ENCODE data around the gene RNF151. TPM values are rescaled to one million over a fixed set of nuclear protein-coding genes. Genes with fewer than 3 reads are reported as not detected.
"Not testable (repeated sequence)": the region's sequence is repeated elsewhere in the genome, so short reads cannot be mapped to it uniquely, and the experiment has no call there.

Gene RNF151
- total RNA-seq, 1 donor from 2014 or later = not detected

DNA sequence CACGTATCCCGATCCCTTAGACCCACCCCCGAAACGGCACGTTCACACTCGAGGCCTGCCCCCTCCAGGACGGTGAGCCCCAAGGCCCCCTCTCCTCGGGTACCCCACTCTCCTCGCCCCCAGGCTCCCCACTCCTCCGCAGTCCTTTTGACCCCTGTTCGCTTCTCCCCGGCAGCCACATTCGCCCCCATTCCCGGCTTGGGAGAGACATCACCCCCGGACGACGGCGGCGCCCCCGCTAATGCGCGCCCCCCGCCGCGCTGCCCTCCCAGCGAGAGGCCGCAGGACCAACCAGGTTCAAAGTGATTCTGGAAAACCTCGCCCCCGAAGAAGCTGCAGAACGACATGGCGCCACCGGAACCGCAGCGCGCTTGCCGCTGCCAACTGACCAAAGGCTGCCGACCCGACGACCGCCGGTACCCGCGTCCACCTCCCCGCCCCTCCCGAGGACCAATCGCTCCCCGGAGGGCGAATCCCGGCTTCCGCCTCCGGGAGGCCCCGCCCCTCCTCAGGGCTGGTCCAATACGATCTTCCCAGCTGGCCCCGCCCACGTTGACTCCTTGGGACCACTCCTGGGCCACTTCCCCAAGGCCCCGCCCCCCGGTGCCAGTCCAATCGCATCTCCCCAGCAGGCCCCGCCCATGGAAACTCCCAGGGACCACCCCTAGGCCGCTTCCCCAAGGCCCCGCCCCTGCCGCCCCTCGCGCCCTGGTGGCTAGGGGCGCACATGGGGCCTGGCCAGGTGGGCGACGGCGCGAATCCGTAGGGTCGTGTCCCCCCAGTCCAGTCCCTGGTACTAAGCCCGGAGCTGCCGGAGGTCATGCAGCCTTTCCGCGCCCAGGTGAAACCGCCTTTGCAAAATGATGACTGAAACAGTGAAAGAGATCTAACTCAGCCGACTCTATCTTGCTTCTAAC is 23.6 kb upstream of the RNF151 start, which contains the start of gene MSRB1:
TSS of gene MSRB1 (minus strand) at position 390 of the 917 bp plus-strand sequence. CDS start at position 347, 43 bp downstream.
- Mint-ChIP-seq H3K36me3 (ENCODE audit: low read depth) (peaks cover 11% of the 10 kb centered on the region), H3K4me3 (peak within 1 kb of the TSS; percentile 90), H3K9me3 (no peaks in the 10 kb centered on the region), H3K27ac (peak within 1 kb of the TSS; percentile 88), H3K27me3 (peaks cover 3% of the 10 kb centered on the region), H3K4me1 (peaks cover 21% of the 10 kb centered on the region)
- DNase-seq = peak; percentile 100
- intact Hi-C loops (cut with micrococcal nuclease) = loop anchor here (1.0 to 5.0 kb wide), 5 partner anchors 14 to 171 kb away; partner anchors contain the start of genes EME2, MRPS34, NDUFB10 and NME3

DNA sequence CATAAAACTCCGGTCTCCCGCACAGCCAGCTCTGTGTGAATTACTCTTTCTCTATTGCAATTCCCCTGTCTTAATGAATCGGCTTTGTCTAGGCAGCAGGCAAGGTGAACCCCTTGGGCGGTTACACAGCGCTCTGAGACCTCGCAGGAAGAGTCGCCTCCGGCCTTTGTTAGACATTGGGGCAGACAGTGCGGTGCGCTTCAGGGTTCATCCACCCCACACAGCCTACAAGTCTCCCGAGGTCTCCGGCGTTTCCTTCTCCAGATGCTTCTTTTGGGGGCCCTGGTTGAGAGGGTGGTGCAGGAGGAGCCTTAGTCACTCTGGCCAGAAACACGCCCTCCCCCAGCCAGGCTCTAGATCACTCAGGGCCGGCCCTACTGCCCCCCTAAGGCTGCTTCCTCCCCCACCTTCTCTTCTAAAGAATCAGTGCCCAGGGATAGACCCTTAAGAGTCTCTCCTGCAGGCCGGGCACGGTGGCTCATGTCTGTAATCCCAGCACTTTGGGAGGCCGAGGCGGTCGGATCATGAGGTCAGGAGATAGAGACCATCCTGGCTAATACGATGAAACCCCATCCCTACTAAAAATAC is 21.9 kb upstream of the RNF151 start:
- H3K4me3 Mint-ChIP-seq = peak overlapping the region; percentile 90
- no peak for DNase-seq
- no peak overlapping the region for H3K27ac Mint-ChIP-seq
- H3K36me3 Mint-ChIP-seq (ENCODE audit: low read depth) = peaks cover 1% of the 10 kb centered on the region
- no peaks in the 10 kb centered on the region for H3K9me3 Mint-ChIP-seq
- H3K4me1 Mint-ChIP-seq = peaks cover 21% of the 10 kb centered on the region
- peaks cover 3% of the 10 kb centered on the region for H3K27me3 Mint-ChIP-seq
- intact Hi-C loops (cut with micrococcal nuclease) = loop anchor here (5.0 kb wide), 2 partner anchors 87 to 172 kb away; partner anchors contain the start of genes EME2, MRPS34 and NME3

DNA sequence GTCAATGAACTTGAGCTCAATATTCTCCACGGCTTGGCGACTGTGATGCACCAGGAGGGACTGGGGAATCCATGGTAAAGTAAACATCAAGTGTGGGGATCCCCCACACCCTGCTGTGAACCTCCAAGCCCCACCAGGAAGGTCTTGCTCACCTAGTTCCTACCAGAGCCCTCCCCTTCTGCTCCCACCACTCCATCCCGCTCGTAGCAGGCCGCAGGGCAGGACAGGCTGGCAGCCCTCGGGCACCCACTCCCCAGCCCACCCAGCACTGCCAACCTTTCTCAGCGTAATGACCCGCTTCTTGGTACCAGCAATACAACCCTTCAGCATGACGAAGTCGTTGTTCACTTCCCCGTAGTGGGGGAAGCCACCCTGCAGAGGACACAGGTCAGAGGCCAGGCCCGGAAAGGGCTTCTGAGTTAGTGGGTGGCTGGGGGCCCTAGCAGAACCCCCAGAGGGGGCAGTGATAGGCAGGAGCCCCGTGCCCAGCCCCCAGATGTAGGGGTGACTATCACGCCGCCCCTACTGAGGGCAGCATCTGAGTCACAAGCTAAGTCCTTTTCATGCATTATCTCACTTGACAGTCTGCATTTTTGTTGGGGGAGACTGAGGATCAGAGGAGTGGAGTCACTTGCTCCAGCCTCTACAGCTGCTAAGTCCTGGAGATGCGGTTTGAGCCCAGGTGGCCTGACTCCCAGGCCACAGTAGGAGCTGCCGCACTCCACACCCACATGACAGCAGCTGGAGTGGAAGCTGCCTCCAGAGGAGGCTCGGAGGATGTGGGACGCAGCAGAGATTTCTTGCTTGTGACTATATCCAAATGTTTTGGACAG is 20.9 kb upstream of the RNF151 start:
- peaks cover 3% of the 10 kb centered on the region for H3K27me3 Mint-ChIP-seq
- no peak overlapping the region for H3K4me3 Mint-ChIP-seq
- H3K4me1 Mint-ChIP-seq = peaks cover 21% of the 10 kb centered on the region
- no peak overlapping the region for H3K27ac Mint-ChIP-seq
- no peak for DNase-seq
- H3K9me3 Mint-ChIP-seq = no peaks in the 10 kb centered on the region
- intact Hi-C loops (cut with micrococcal nuclease) = no loop called here
- H3K36me3 Mint-ChIP-seq (ENCODE audit: low read depth) = peaks cover 1% of the 10 kb centered on the region

DNA sequence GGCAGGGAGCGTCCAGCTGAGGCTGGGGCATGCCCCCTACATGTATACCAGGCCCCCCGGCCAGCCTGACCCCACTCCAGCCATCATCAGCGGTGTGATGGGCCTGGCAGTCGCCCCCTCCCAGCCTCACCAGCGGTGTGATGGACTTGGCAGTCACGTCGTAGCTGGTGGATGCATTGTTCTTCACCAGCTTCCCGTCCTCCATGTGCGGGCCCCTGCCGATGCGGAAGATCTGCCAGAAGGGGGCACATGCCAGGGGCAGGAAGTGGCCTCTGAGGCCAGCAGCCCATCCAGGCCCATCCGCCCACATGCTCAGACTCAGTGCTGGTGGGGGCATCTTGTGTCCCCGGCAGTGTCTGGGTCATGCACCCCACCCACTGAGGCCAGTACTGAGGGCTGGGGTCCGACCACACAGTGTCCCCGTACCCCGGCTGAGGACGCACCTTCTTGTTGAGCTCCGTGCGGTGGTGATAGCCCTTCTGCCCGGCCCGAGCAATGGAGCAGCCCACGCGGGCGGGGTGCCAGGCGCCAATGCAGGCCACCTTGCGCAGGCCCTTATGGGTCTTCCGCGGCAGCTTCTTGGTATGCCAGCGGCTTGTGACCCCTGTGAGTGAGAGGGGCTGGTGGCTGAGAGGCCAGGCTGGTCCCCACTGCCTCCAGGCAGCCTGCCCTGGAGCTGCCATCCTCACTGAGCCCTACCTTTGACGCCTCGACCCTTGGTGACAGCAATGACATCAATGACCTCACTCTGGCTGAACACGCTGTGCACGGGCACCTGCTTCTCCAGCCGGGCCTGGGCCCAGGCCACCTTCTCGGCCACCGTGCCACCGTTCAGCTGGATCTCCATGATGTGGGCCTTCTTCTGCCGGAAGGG is 19.9 kb upstream of the RNF151 start:
- Mint-ChIP-seq H3K27ac (no peak overlapping the region), H3K4me3 (no peak overlapping the region), H3K27me3 (peaks cover 3% of the 10 kb centered on the region), H3K36me3 (ENCODE audit: low read depth) (no peaks in the 10 kb centered on the region), H3K4me1 (peaks cover 18% of the 10 kb centered on the region), H3K9me3 (no peaks in the 10 kb centered on the region)
- intact Hi-C loops (cut with micrococcal nuclease) = no loop called here
- no peak for DNase-seq

DNA sequence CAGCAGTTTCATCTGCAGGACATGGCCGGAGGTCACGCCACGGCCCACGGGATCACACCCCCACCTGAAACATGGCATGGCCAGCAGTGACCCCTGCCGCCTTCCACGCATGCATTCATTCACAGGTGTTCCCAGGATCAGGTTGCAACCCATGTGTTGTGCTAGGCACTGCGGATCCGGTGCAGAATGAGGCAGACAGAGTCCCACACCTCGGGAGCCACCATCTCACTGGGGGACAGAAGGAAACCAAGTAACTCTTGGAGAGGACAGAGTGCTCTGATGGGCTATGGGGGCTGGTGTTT is 19.3 kb upstream of the RNF151 start:
- H3K4me1 Mint-ChIP-seq = peaks cover 13% of the 10 kb centered on the region
- H3K36me3 Mint-ChIP-seq (ENCODE audit: low read depth) = no peaks in the 10 kb centered on the region
- peaks cover 3% of the 10 kb centered on the region for H3K27me3 Mint-ChIP-seq
- intact Hi-C loops (cut with micrococcal nuclease) = no loop called here
- no peak overlapping the region for H3K27ac Mint-ChIP-seq
- no peak overlapping the region for H3K4me3 Mint-ChIP-seq
- DNase-seq = no peak
- H3K9me3 Mint-ChIP-seq = no peaks in the 10 kb centered on the region

DNA sequence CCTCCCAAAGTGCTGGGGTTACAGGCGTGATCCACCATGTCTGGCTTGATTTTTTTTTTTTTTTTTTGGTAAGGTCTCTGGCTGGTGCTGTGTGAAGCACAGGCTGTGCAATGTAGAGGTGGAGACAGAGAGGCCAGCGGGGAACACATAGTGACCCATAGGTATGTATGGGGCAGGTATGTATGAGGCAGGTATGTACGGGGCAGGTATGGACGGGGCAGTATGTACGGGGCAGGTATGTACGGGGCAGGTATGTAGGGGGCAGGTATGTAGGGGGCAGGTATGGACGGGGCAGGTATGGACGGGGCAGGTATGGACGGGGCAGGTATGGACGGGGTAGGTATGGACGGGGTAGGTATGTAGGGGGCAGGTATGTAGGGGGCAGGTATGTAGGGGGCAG is 17.1 kb upstream of the RNF151 start:
- Mint-ChIP-seq H3K27me3 (peaks cover 3% of the 10 kb centered on the region), H3K9me3 (no peaks in the 10 kb centered on the region), H3K27ac (no peak overlapping the region), H3K36me3 (ENCODE audit: low read depth) (no peaks in the 10 kb centered on the region), H3K4me3 (no peak overlapping the region), H3K4me1 (peaks cover 3% of the 10 kb centered on the region)
- DNase-seq = no peak
- intact Hi-C loops (cut with micrococcal nuclease) = no loop called here

DNA sequence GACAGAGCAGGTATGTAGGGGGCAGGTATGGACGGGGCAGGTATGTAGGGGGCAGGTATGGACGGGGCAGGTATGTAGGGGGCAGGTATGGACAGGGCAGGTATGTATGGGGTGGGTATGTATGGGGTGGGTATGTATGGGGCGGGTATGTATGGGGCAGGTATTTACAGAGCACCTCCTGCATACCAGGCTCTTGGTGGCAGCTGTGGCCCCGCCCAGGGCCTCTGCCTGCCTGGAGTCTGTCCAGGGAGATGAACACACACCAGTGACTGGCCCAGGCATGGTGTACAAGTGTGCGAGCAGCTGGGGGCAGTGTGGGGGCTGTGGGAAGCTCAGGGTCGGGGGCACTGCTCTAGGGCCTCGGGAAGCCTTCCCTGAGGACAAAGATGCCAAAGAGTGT is 16.6 kb upstream of the RNF151 start:
- Mint-ChIP-seq H3K4me1 (peaks cover 2% of the 10 kb centered on the region), H3K9me3 (no peaks in the 10 kb centered on the region), H3K36me3 (ENCODE audit: low read depth) (no peaks in the 10 kb centered on the region), H3K27me3 (peaks cover 3% of the 10 kb centered on the region), H3K4me3 (no peak overlapping the region), H3K27ac (no peak overlapping the region)
- DNase-seq = no peak
- intact Hi-C loops (cut with micrococcal nuclease) = no loop called here

DNA sequence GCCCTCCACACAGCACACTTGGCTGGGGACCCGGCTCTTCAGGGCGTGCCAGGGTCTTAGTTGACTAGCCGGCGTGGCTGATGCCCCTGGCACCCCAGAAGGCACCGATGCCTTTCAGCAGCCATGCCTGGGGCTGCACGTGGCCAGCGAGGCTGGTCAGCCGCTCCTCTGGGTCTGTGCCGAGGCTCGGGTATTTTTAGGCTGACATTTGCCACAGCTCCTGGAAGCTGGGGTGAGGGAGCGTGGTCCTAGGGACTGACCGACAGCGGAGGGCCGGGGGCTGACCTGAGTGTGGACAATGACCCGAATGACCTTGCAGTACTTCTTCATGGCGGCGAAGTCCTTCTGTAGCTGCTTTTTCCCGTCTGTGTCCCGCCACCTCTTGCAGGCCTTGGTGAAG is 16.1 kb upstream of the RNF151 start:
- no peak overlapping the region for H3K4me3 Mint-ChIP-seq
- DNase-seq = no peak

DNA sequence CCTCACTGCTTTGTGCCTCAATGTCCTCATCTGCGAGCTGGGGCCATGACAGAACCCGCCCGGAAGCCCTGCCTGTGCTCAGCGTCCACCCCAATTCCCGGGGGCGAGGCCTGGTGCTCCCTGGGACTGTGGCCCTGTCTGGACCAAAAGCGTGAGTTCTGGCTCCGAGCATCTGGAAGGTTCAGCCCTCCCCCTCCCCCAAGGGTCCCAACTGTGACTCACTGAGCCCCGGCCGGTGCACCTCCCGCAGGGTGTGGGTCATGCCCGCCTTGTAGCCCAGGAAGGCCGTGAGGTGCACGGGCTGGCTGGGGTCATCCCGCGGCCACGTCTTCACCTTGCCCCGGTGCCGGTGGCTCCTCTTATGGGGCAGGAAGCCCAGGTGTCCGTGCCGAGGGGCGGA is 12.9 kb upstream of the RNF151 start:
- H3K27ac Mint-ChIP-seq = no peak overlapping the region
- intact Hi-C loops (cut with micrococcal nuclease) = no loop called here
- H3K4me3 Mint-ChIP-seq = no peak overlapping the region
- no peaks in the 10 kb centered on the region for H3K9me3 Mint-ChIP-seq
- DNase-seq = no peak
- peaks cover 4% of the 10 kb centered on the region for H3K4me1 Mint-ChIP-seq
- no peaks in the 10 kb centered on the region for H3K36me3 Mint-ChIP-seq (ENCODE audit: low read depth)
- H3K27me3 Mint-ChIP-seq = no peaks in the 10 kb centered on the region

More for the DNA sequence above, 16.1 kb upstream of the RNF151 start:
- Mint-ChIP-seq H3K9me3 (no peaks in the 10 kb centered on the region), H3K27me3 (peaks cover 3% of the 10 kb centered on the region), H3K27ac (no peak overlapping the region), H3K4me1 (peaks cover 2% of the 10 kb centered on the region), H3K36me3 (ENCODE audit: low read depth) (no peaks in the 10 kb centered on the region)
- intact Hi-C loops (cut with micrococcal nuclease) = no loop called here

DNA sequence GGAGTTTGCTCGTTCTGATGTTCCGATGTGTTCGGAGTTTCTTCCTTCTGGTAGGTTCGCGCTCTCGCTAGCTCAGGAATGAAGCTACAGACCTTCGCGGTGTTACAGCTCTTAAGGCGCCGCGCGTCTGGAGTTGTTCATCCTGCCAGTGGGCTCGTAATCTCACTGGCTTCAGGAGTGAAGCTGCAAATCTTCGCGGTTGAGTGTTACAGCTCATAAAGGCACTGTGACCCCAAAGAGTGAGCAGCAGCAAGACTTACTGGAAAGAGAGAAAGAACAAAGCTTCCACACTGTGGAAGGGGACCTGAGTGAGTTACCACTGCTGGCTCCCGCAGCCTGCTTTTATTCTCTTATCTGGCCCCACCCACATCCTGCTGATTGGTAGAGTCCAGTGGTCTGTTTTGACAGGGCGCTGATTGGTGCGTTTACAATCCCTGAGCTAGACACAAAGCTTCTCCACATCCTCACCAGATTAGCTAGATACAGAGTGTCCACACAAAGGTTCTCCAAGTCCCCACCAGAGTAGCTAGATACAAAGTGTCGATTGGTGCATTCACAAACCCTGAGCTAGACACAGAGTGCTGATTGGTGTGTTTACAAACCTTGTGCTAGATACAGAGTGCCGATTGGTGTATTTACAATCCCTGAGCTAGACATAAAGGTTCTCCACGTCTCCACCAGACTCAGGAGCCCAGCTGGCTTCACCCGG is 9.1 kb upstream of the RNF151 start:
- DNase-seq; H3K27me3 Mint-ChIP-seq; H3K4me3 Mint-ChIP-seq; H3K27ac Mint-ChIP-seq; H3K9me3 Mint-ChIP-seq; intact Hi-C loops (cut with micrococcal nuclease): not testable (repeated sequence)
- H3K36me3 Mint-ChIP-seq (ENCODE audit: low read depth) = peaks cover 27% of the 10 kb centered on the region
- peaks cover 27% of the 10 kb centered on the region for H3K4me1 Mint-ChIP-seq

DNA sequence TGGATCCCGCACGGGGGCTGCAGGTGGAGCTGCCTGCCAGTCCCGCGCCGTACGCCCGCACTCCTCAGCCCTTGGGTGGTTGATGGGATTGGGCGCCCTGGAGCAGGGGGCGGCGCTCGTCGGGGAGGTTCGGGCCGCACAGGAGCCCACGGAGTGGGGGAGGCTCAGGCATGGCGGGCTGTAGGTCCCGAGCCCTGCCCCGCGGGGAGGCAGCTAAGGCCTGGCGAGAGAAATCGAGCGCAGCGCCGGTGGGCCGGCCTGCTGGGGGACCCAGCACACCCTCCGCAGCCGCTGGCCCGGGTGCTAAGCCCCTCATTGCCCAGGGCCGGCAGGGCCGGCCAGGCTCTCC is 8.5 kb upstream of the RNF151 start:
- DNase-seq; H3K27ac Mint-ChIP-seq; intact Hi-C loops (cut with micrococcal nuclease); H3K4me3 Mint-ChIP-seq; H3K27me3 Mint-ChIP-seq; H3K9me3 Mint-ChIP-seq: not testable (repeated sequence)
- Mint-ChIP-seq H3K36me3 (ENCODE audit: low read depth) (peaks cover 32% of the 10 kb centered on the region), H3K4me1 (peaks cover 26% of the 10 kb centered on the region)

DNA sequence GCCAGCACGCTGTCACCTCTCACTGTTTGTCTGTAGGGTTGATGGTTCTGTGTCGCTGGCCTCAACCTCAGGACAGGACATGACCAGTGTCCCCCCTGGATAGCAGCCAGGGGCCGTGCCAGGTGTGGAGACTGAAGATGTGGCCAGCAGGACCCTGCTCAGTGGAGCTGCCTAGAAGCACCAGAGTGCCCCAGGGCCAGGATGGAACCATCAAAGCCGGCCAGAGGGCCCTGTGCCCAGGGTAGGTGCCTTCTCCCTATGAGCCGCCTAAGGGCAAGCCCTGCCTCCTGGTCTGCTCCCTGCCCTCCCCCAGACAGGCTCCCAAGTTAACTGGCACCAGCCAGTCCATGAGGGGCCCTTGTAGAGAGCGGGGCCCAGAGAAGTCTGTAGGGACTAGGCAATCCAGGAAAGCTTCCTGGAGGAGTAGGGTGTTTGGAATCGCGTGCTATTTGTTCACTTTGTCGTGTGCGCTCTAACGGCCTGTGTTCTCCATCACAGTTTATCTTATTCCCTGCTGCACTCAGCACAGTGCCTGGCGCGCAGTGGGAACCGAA is 7.9 kb upstream of the RNF151 start:
- H3K27me3 Mint-ChIP-seq = no peaks in the 10 kb centered on the region
- H3K4me1 Mint-ChIP-seq = peaks cover 29% of the 10 kb centered on the region
- no peak for DNase-seq
- intact Hi-C loops (cut with micrococcal nuclease) = loop anchor here (1.0 kb wide), 1 partner anchor 15 kb away; the partner anchor contains the start of gene MSRB1
- H3K27ac Mint-ChIP-seq = peak overlapping the region; percentile 96
- peaks cover 39% of the 10 kb centered on the region for H3K36me3 Mint-ChIP-seq (ENCODE audit: low read depth)
- peak overlapping the region; percentile 99 for H3K4me3 Mint-ChIP-seq
- H3K9me3 Mint-ChIP-seq = no peaks in the 10 kb centered on the region

Data from activated CD4-positive, alpha-beta T cell treated with anti-CD3 and anti-CD28 coated beads, Interleukin-2, amount 10 ng/mL, durations not matched to agents 24 days and 14 days (primary cell).